ENCODE measurements around the gene COPS6. TPM values are rescaled to one million over a fixed set of nuclear protein-coding genes. Genes with fewer than 3 reads are reported as not detected.

Gene COPS6
- polyA plus RNA-seq, 1 of the 3 experiments (the other 2 are of a cell fraction), result 435 TPM

DNA sequence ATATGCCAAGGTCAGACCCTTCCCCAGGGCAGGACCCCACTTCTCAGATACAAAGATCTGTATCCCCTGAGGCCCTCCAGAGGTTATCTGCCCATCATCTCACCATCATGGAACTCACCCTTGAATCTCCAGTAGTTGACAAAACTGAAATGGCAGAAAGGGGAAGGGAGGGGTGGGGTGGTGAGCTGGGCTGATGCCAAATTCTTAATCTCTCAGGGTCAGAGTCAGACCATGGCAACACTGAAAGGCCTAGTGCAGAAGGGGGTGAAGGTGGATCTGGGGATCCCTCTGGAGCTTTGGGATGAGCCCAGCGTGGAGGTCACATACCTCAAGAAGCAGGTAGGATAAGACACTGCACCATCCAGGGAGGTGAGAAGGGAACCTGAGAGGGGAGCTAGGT is 33.8 kb downstream of the COPS6 start:
- Histone ChIP-seq H2AFZ (ENCODE audit: low read depth) (no peak overlapping the region), H3K4me2 (no peak overlapping the region), H3K9ac (no peak overlapping the region), H3K27me3 (ENCODE audit: insufficient read depth) (no peaks in the 10 kb centered on the region), H3K4me1 (ENCODE audit: control insufficient read depth in 1 of 2, insufficient read depth in 2 of 2, low read depth in 1 of 2, low read length in 1 of 2) (peaks cover 11 to 15% of the 10 kb centered on the region in 2 experiments; a peak in 3 of 4 replicates), H4K20me1 (ENCODE audit: insufficient read depth) (no peaks in the 10 kb centered on the region), H3K9me2 (no peaks in the 10 kb centered on the region), H3F3A (replicated peaks; ENCODE audit: insufficient read depth) (peaks cover 45% of the 10 kb centered on the region), H3K79me2 (ENCODE audit: insufficient read depth) (peaks cover 73% of the 10 kb centered on the region), H3K4me3 (ENCODE audit: low read depth in 2 of 2, low read length in 1 of 2) (no peak overlapping the region), H3K9me3 (no peaks in the 10 kb centered on the region), H3K27ac (ENCODE audit: low read depth in 2 of 2, low read length in 1 of 2) (no peak overlapping the region), H3K36me3 (replicated peaks in 1 of 2; ENCODE audit: control insufficient read depth in 1 of 2, insufficient read depth in 2 of 2, low read length in 1 of 2) (peaks cover 13 to 22% of the 10 kb centered on the region in 2 experiments)
- CTCF ChIA-PET, result interaction anchor here (0.8 to 5.0 kb wide), 2 partner anchors 9 to 98 kb away, joined by 3 to 40 read pairs; no protein-coding TSS in a partner anchor
- POLR2A ChIA-PET, result interaction anchor here (1.0 to 5.3 kb wide), 2 partner anchors 17 to 22 kb away, joined by 3 to 70 read pairs; partner anchors contain the start of genes AP4M1 and MCM7
- WGBS (ENCODE audit: low lambda C conversion rate), result 91% methylated on average over 1 of the region's 1 CpG
- TF ChIP-seq, protein P1, sequence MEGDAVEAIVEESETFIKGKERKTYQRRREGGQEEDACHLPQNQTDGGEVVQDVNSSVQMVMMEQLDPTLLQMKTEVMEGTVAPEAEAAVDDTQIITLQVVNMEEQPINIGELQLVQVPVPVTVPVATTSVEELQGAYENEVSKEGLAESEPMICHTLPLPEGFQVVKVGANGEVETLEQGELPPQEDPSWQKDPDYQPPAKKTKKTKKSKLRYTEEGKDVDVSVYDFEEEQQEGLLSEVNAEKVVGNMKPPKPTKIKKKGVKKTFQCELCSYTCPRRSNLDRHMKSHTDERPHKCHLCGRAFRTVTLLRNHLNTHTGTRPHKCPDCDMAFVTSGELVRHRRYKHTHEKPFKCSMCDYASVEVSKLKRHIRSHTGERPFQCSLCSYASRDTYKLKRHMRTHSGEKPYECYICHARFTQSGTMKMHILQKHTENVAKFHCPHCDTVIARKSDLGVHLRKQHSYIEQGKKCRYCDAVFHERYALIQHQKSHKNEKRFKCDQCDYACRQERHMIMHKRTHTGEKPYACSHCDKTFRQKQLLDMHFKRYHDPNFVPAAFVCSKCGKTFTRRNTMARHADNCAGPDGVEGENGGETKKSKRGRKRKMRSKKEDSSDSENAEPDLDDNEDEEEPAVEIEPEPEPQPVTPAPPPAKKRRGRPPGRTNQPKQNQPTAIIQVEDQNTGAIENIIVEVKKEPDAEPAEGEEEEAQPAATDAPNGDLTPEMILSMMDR (IDR thresholded peaks at IDR 0.05), result no peak
- TF ChIP-seq, protein P2, sequence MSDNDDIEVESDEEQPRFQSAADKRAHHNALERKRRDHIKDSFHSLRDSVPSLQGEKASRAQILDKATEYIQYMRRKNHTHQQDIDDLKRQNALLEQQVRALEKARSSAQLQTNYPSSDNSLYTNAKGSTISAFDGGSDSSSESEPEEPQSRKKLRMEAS (IDR thresholded peaks at IDR 0.05; ENCODE audit: low read depth), result no peak
- TF ChIP-seq RFX5 (IDR thresholded peaks at IDR 0.05; ENCODE audit: low read length) (no peak), EZH2phosphoT487 (IDR thresholded peaks at IDR 0.05; ENCODE audit: borderline replicate concordance, low read depth) (no peak), TAF1 (IDR thresholded peaks at IDR 0.05; ENCODE audit: borderline replicate concordance, low read depth, low read length) (no peak), YY1 (IDR thresholded peaks at IDR 0.05; ENCODE audit: low read depth) (no peak), TEAD4 (IDR thresholded peaks at IDR 0.05; ENCODE audit: borderline replicate concordance, insufficient read depth) (no peak), FOXJ3 (CRISPR knock-in tag; IDR thresholded peaks at IDR 0.05) (no peak), GATA2 (CRISPR knock-in tag; IDR thresholded peaks at IDR 0.05) (no peak), ELF1 (IDR thresholded peaks at IDR 0.05) (no peak), MXI1 (IDR thresholded peaks at IDR 0.05; ENCODE audit: low read depth, low read length) (no peak), EP300 (IDR thresholded peaks at IDR 0.05; ENCODE audit: borderline replicate concordance in 1 of 2, low read depth in 1 of 2, low read length in 1 of 2) (no peak), POLR2AphosphoS5 (IDR thresholded peaks at IDR 0.05; ENCODE audit: low read depth, low read length) (no peak), GABPA (IDR thresholded peaks at IDR 0.05; ENCODE audit: low read depth) (no peak), MEF2A (IDR thresholded peaks at IDR 0.05; ENCODE audit: borderline replicate concordance, low read depth) (no peak), RXRA (IDR thresholded peaks at IDR 0.05; ENCODE audit: borderline replicate concordance, low read depth) (no peak), SMC3 (IDR thresholded peaks at IDR 0.05; ENCODE audit: low read depth, low read length) (no peak)
- TF ChIP-seq, protein P3, sequence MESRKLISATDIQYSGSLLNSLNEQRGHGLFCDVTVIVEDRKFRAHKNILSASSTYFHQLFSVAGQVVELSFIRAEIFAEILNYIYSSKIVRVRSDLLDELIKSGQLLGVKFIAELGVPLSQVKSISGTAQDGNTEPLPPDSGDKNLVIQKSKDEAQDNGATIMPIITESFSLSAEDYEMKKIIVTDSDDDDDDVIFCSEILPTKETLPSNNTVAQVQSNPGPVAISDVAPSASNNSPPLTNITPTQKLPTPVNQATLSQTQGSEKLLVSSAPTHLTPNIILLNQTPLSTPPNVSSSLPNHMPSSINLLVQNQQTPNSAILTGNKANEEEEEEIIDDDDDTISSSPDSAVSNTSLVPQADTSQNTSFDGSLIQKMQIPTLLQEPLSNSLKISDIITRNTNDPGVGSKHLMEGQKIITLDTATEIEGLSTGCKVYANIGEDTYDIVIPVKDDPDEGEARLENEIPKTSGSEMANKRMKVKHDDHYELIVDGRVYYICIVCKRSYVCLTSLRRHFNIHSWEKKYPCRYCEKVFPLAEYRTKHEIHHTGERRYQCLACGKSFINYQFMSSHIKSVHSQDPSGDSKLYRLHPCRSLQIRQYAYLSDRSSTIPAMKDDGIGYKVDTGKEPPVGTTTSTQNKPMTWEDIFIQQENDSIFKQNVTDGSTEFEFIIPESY (IDR thresholded peaks at IDR 0.05; ENCODE audit: borderline replicate concordance, low read depth), result no peak
- TF ChIP-seq, protein P4, sequence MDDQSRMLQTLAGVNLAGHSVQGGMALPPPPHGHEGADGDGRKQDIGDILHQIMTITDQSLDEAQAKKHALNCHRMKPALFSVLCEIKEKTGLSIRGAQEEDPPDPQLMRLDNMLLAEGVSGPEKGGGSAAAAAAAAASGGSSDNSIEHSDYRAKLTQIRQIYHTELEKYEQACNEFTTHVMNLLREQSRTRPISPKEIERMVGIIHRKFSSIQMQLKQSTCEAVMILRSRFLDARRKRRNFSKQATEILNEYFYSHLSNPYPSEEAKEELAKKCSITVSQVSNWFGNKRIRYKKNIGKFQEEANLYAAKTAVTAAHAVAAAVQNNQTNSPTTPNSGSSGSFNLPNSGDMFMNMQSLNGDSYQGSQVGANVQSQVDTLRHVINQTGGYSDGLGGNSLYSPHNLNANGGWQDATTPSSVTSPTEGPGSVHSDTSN (IDR thresholded peaks at IDR 0.05), result no peak
- TF ChIP-seq, protein P5, sequence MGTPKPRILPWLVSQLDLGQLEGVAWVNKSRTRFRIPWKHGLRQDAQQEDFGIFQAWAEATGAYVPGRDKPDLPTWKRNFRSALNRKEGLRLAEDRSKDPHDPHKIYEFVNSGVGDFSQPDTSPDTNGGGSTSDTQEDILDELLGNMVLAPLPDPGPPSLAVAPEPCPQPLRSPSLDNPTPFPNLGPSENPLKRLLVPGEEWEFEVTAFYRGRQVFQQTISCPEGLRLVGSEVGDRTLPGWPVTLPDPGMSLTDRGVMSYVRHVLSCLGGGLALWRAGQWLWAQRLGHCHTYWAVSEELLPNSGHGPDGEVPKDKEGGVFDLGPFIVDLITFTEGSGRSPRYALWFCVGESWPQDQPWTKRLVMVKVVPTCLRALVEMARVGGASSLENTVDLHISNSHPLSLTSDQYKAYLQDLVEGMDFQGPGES (IDR thresholded peaks at IDR 0.05; ENCODE audit: low read depth, low read length), result no peak
- no peak for DNase-seq

Measured in SK-N-SH (cell line).